ENCODE measurements around the gene PRKG2.

The PRKG2 gene

GRCh38 chr4:81130569-81130968 lies 84.5 kb downstream of the PRKG2 start:
- no peak overlapping the region for H3K4me3 Mint-ChIP-seq
- no peaks in the 10 kb centered on the region for H3K9me3 Mint-ChIP-seq
- intact Hi-C loops (cut with micrococcal nuclease): no loop called here
- no peaks in the 10 kb centered on the region for H3K27me3 Mint-ChIP-seq
- no peak overlapping the region for H3K27ac Mint-ChIP-seq
- no peaks in the 10 kb centered on the region for H3K4me1 Mint-ChIP-seq (ENCODE audit: low read depth)
- no peaks in the 10 kb centered on the region for H3K36me3 Mint-ChIP-seq (ENCODE audit: low read depth)

GRCh38 chr4:81120055-81120454 lies 95.0 kb downstream of the PRKG2 start:
- Mint-ChIP-seq H3K27me3 (no peaks in the 10 kb centered on the region), H3K4me1 (ENCODE audit: low read depth) (no peaks in the 10 kb centered on the region), H3K4me3 (no peak overlapping the region), H3K9me3 (no peaks in the 10 kb centered on the region), H3K27ac (no peak overlapping the region), H3K36me3 (ENCODE audit: low read depth) (no peaks in the 10 kb centered on the region)
- intact Hi-C loops (cut with micrococcal nuclease): no loop called here

- H3K27me3 Mint-ChIP-seq: no peaks in the 10 kb centered on the region
- intact Hi-C loops (cut with micrococcal nuclease): no loop called here
- no peaks in the 10 kb centered on the region for H3K36me3 Mint-ChIP-seq (ENCODE audit: low read depth)
- H3K4me3 Mint-ChIP-seq: no peak overlapping the region
- no peaks in the 10 kb centered on the region for H3K9me3 Mint-ChIP-seq
- no peak overlapping the region for H3K27ac Mint-ChIP-seq
- H3K4me1 Mint-ChIP-seq (ENCODE audit: low read depth): no peaks in the 10 kb centered on the region
These were observed 96.9 kb downstream of the PRKG2 start for GRCh38 chr4:81118086-81118485.

DNA sequence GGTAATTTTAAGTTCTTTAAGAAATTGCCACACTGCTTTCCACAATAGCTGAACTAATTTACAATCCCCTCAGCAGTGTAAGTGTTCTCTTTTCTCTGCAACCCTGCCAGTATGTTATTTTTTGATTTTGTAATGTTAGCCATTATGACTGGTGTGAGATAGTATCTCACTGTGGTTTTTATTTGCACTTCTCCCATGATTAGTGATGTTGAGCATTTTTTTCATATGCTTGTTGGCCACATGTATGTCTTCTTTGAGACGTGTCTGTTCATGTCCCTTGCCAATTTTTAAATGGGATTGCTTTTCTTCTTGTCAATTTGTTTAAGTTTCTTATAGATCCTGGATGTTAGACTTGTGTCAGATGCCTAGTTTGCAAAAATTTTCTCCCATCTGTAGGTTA lies 98.5 kb downstream of the PRKG2 start:
- no peaks in the 10 kb centered on the region for H3K9me3 Mint-ChIP-seq
- intact Hi-C loops (cut with micrococcal nuclease): no loop called here
- H3K27me3 Mint-ChIP-seq: no peaks in the 10 kb centered on the region
- H3K4me3 Mint-ChIP-seq: no peak overlapping the region
- H3K36me3 Mint-ChIP-seq (ENCODE audit: low read depth): no peaks in the 10 kb centered on the region
- H3K27ac Mint-ChIP-seq: no peak overlapping the region
- H3K4me1 Mint-ChIP-seq (ENCODE audit: low read depth): no peaks in the 10 kb centered on the region

DNA sequence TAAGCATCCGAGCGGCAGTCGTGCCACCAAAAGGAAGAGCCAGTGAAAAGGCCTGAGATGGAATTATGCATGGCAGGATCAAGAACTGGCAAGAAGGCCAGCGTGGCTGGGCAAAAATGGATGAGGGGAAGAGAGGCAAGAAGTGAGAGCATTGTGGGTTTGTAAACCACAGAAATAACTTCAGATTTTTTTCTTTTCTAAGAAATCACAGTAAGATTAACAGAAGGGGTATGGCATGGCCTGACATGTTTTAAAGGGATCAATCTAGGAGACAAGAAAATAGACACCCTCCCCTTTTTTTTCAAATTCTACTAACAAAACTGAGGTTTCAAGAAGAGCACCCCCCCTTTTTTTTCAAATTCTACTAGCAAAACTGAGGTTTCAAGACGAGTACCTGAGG lies 102.0 kb downstream of the PRKG2 start:
- no peaks in the 10 kb centered on the region for H3K9me3 Mint-ChIP-seq
- no peaks in the 10 kb centered on the region for H3K27me3 Mint-ChIP-seq
- H3K36me3 Mint-ChIP-seq (ENCODE audit: low read depth): no peaks in the 10 kb centered on the region
- no peaks in the 10 kb centered on the region for H3K4me1 Mint-ChIP-seq (ENCODE audit: low read depth)
- intact Hi-C loops (cut with micrococcal nuclease): no loop called here
- H3K27ac Mint-ChIP-seq: no peak overlapping the region
- no peak overlapping the region for H3K4me3 Mint-ChIP-seq

GRCh38 chr4:81109356-81109755 lies 105.7 kb downstream of the PRKG2 start:
- H3K27me3 Mint-ChIP-seq: no peaks in the 10 kb centered on the region
- H3K27ac Mint-ChIP-seq: no peak overlapping the region
- H3K36me3 Mint-ChIP-seq (ENCODE audit: low read depth): no peaks in the 10 kb centered on the region
- no peaks in the 10 kb centered on the region for H3K4me1 Mint-ChIP-seq (ENCODE audit: low read depth)
- H3K9me3 Mint-ChIP-seq: no peaks in the 10 kb centered on the region
- intact Hi-C loops (cut with micrococcal nuclease): no loop called here
- H3K4me3 Mint-ChIP-seq: no peak overlapping the region

DNA sequence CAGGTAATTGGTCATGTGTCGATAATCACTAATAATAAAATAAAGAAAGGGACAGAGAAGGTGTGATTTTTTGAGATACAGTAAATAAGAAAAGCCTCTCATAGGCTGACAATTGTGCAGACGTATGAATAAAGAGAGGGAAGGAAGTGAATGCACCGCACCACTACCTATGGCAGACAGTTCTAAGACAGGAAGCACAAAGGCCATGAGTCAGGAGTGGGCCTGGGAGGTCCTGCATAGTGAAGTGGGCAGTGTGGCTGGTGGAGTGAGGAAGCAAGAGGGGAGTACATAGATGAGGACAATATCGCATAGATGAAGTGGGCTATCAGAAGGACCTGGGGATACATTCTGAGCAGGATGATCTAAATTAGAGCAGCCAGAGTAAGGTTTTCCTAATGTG lies 108.9 kb downstream of the PRKG2 start:
- intact Hi-C loops (cut with micrococcal nuclease): no loop called here
- H3K9me3 Mint-ChIP-seq: no peaks in the 10 kb centered on the region
- H3K4me3 Mint-ChIP-seq: no peak overlapping the region
- no peaks in the 10 kb centered on the region for H3K4me1 Mint-ChIP-seq (ENCODE audit: low read depth)
- H3K27ac Mint-ChIP-seq: no peak overlapping the region
- H3K36me3 Mint-ChIP-seq (ENCODE audit: low read depth): no peaks in the 10 kb centered on the region
- no peaks in the 10 kb centered on the region for H3K27me3 Mint-ChIP-seq

- Mint-ChIP-seq H3K4me1 (ENCODE audit: low read depth) (no peaks in the 10 kb centered on the region), H3K27ac (no peak overlapping the region), H3K9me3 (peaks cover 13% of the 10 kb centered on the region), H3K36me3 (ENCODE audit: low read depth) (no peaks in the 10 kb centered on the region), H3K27me3 (no peaks in the 10 kb centered on the region), H3K4me3 (no peak overlapping the region)
- intact Hi-C loops (cut with micrococcal nuclease): no loop called here
These were observed 112.9 kb downstream of the PRKG2 start for GRCh38 chr4:81102107-81102506.

DNA sequence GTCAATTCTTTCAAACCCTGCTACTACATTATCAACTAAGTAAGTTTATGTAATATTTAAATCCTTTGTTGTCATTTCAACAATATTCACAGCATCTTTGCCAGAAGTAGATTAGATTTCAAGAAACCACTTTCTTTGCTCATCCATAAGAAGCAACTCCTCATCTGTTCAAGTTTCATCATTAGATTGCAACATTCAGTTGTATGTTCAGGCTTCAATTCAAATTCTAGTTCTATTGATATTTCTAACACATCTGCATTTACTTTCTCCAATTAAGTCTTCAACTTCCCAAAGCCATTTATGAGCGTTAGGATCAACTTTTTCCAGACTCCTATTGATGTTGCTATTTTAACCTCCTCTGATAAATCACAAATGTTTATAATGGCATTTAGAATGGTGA lies 118.5 kb downstream of the PRKG2 start:
- intact Hi-C loops (cut with micrococcal nuclease): no loop called here
- Mint-ChIP-seq H3K9me3 (peaks cover 13% of the 10 kb centered on the region), H3K36me3 (ENCODE audit: low read depth) (no peaks in the 10 kb centered on the region), H3K27ac (no peak overlapping the region), H3K4me1 (ENCODE audit: low read depth) (no peaks in the 10 kb centered on the region), H3K4me3 (no peak overlapping the region), H3K27me3 (no peaks in the 10 kb centered on the region)

- no peak overlapping the region for H3K4me3 Mint-ChIP-seq
- H3K4me1 Mint-ChIP-seq (ENCODE audit: low read depth): no peaks in the 10 kb centered on the region
- no peaks in the 10 kb centered on the region for H3K36me3 Mint-ChIP-seq (ENCODE audit: low read depth)
- H3K9me3 Mint-ChIP-seq: peaks cover 13% of the 10 kb centered on the region
- H3K27ac Mint-ChIP-seq: no peak overlapping the region
- H3K27me3 Mint-ChIP-seq: no peaks in the 10 kb centered on the region
- intact Hi-C loops (cut with micrococcal nuclease): no loop called here
These were observed 119.6 kb downstream of the PRKG2 start for GRCh38 chr4:81095389-81095788.

- Mint-ChIP-seq H3K4me3 (no peak overlapping the region), H3K27ac (no peak overlapping the region), H3K4me1 (ENCODE audit: low read depth) (no peaks in the 10 kb centered on the region), H3K9me3 (peaks cover 13% of the 10 kb centered on the region), H3K36me3 (ENCODE audit: low read depth) (no peaks in the 10 kb centered on the region), H3K27me3 (no peaks in the 10 kb centered on the region)
- intact Hi-C loops (cut with micrococcal nuclease): no loop called here
These were observed 121.2 kb downstream of the PRKG2 start for GRCh38 chr4:81093720-81094401.

- no peaks in the 10 kb centered on the region for H3K27me3 Mint-ChIP-seq
- H3K27ac Mint-ChIP-seq: no peak overlapping the region
- H3K9me3 Mint-ChIP-seq: peaks cover 14% of the 10 kb centered on the region
- no peaks in the 10 kb centered on the region for H3K4me1 Mint-ChIP-seq (ENCODE audit: low read depth)
- H3K4me3 Mint-ChIP-seq: no peak overlapping the region
- intact Hi-C loops (cut with micrococcal nuclease): no loop called here
- H3K36me3 Mint-ChIP-seq (ENCODE audit: low read depth): no peaks in the 10 kb centered on the region
These were observed 129.0 kb downstream of the PRKG2 start for GRCh38 chr4:81085979-81086378.

DNA sequence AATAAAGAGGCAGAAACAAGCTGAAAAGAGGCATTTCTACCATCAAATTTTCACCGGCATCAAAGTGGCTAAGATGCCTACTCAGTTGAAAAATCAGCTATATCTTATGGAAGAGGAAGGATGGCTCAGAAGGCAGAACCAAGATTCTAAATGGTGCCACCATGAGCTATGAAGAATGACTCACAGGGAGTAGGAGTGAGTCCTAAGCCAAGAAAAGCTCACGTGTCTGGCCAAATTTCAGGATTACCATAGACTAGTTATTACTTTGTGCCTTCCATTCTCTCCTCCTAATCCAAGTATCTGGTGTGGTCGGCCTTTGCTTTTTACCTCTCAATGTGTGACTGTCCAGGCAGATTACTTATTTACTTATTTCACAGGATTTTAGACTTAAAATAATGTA lies 129.7 kb downstream of the PRKG2 start:
- Mint-ChIP-seq H3K4me1 (ENCODE audit: low read depth) (no peaks in the 10 kb centered on the region), H3K36me3 (ENCODE audit: low read depth) (no peaks in the 10 kb centered on the region), H3K27me3 (no peaks in the 10 kb centered on the region), H3K9me3 (peaks cover 21% of the 10 kb centered on the region), H3K4me3 (no peak overlapping the region), H3K27ac (no peak overlapping the region)
- intact Hi-C loops (cut with micrococcal nuclease): no loop called here

GRCh38 chr4:81084634-81085033 lies 130.4 kb downstream of the PRKG2 start:
- intact Hi-C loops (cut with micrococcal nuclease): no loop called here
- no peak overlapping the region for H3K27ac Mint-ChIP-seq
- H3K27me3 Mint-ChIP-seq: no peaks in the 10 kb centered on the region
- H3K4me1 Mint-ChIP-seq (ENCODE audit: low read depth): no peaks in the 10 kb centered on the region
- H3K9me3 Mint-ChIP-seq: peaks cover 24% of the 10 kb centered on the region
- no peaks in the 10 kb centered on the region for H3K36me3 Mint-ChIP-seq (ENCODE audit: low read depth)
- no peak overlapping the region for H3K4me3 Mint-ChIP-seq

- no peaks in the 10 kb centered on the region for H3K4me1 Mint-ChIP-seq (ENCODE audit: low read depth)
- intact Hi-C loops (cut with micrococcal nuclease): no loop called here
- no peaks in the 10 kb centered on the region for H3K27me3 Mint-ChIP-seq
- no peaks in the 10 kb centered on the region for H3K36me3 Mint-ChIP-seq (ENCODE audit: low read depth)
- H3K9me3 Mint-ChIP-seq: peaks cover 24% of the 10 kb centered on the region
- H3K27ac Mint-ChIP-seq: no peak overlapping the region
- H3K4me3 Mint-ChIP-seq: no peak overlapping the region
These were observed 131.0 kb downstream of the PRKG2 start for GRCh38 chr4:81084029-81084428.

Measured in dendritic cell treated with granulocyte-macrophage colony-stimulating factor and Interleukin-4, amounts not matched to agents 40 ng/mL and 50 ng/mL, for 4 days (primary cell).